ENCODE data around the gene CHST9.
"Not testable (repeated sequence)": the region's sequence is repeated elsewhere in the genome, so short reads cannot be mapped to it uniquely, and the experiment has no call there.

Gene CHST9

DNA sequence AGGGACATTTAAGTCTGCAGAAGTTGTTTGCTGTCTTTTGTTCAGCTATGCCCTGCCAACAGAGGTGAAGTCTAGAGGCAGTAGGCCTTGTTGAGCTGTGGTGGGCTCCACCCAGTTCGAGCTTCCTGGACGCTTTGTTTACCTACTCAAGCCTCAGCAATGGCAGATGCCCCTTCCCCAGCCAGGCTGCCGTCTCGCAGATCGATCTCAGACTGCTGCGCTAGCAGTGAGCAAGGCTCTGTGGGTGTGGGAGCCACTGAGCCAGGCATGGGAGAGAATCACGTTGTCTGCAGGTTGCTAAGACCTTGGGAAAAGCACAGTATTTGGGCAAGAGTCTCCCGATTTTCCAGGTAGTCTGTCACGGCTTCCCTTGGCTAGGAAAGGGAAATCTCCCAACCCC lies 91.8 kb downstream of the CHST9 start:
- not testable (repeated sequence) for DNase-seq (ENCODE audit: low read depth)

- DNase-seq (ENCODE audit: low read depth) = no peak
Observed at GRCh38 chr18:27081701-27082100, 103.4 kb downstream of the CHST9 start.

DNA sequence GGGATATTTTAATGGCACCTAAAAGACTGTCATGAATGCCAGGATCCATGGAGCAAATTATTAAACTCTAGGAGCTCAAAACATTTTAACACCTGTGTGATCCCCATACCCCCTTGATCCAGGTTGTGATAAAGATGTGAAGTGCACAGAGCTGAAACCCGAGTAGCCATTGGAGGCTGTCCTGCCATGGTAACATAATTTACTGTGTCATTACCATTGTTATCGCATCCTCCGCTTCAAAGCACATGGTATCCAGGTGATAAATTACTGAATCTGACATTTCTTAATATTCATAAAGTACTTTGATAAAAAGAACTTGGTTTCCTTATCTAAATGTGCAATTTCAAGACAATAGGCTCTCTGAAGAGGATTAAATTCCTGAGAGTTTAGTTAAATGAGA lies 109.3 kb downstream of the CHST9 start:
- DNase-seq (ENCODE audit: low read depth) = no peak

DNA sequence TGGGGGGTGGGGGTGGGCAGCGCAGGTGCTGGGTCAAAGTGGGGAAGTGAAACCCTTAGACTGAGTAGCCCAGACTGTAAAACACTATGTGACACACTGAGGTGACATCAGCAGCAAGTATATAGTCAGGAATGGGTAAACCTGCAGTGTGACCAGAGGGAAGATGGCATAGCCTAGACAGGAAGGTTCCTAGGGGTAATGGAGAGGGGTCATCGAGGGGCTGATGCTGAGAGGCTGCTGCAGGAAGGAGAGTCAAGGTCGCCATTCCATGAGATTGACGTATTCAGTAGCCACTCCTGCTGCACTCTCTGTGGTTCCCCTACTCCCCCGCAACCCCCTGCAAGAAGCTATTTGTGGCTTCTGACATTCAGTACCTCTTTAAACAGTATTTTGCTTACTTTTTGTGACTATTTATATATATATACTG lies 111.7 kb downstream of the CHST9 start:
- no peak for DNase-seq (ENCODE audit: low read depth)

DNA sequence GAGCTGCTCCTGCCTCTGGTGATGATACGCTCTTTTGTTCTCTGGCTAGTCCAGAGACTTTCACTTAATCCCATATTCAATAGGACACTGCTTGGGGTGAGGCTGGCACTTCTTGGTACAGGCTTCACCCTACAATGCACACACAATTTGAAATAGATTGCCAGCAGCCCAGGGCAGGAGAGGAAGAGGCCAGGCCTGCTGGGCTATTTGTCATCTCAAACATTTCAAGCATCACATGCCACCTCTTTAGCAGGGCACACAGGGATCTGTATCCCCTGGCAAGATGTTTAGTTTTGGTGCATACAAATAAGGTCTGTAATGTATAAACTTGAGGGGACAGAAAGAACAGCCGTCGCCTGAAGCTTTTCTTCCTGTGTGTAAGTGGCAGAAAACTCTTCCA lies 120.4 kb downstream of the CHST9 start:
- DNase-seq (ENCODE audit: low read depth) = no peak

DNA sequence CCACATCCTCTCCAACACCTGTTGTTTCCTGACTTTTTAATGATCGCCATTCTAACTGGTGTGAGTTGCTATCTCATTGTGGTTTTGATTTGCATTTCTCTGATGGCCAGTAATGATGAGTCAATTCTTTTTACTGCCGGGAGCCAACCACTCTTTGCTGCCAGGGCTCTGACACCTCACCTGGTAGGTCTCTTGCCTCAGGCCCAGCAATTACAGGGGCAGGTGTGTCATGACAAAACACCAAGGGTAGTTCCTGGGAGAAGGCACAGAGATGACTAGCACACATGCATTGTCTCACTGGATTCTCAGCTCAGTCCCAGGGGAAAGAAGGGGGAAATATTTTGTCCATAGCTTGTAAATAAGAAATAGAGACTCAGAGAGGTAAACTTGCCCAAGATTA lies 122.3 kb downstream of the CHST9 start:
- no peak for DNase-seq (ENCODE audit: low read depth)

DNA sequence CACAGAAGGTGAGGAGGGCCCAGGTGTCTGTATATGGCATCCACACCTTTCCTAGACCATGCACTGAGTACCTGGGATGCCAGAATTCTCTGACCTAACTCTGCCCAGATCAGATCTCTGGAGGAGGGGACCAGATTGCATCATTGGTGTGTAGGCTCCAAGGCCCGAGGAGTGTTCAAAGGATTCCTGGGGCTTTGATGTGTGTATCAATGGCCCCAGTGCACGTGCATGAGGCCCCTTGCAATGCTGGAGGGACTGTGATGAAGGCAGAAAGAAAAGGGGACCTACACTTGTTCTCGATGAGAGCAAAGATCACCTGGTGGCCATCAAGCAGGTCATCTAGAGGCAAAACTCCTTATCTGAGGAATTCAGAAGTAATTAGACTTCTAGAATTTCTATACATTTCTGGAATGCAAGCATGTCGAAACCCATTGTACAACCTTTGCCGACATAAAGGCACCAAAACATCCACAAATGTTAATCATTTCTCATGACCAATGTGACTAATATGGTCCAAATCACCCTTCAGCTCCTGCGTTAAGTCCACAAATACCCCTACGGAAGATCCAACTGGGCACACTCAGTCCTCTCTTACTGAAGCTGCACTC lies 123.5 kb downstream of the CHST9 start:
- no peak for DNase-seq (ENCODE audit: low read depth)

DNA sequence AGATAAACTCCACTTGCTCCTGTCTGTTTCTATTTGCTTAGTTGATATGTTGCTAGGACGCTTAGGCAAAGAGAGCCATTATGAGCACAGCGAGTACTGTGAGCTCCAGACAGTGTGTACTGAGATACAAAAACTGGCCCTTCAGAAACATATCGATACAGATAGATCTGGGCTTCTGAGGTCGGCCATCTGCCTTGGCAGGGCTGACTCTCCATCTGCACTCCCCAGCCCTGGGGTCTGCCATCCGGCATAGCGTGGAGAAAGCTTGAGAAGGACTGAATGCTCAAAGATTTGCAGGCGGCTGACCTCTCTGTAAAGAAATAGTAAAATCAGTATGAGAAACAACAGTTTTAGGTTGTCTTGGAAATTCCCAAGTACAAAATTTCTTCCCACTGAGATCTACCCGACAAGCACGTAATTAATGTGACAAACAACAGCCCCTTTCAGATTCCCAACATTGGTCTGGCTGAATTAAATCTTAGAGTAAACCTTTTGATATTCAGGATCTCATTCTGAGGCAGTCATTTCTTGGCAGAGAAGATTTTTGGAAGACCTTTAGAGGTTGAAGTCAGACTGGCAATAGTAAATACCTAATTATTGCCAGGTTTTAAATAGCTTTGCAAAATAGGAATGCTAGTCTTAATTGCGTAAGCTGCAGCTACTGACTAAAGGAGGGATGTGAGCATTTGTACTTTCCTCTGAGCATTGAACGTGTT lies 127.4 kb downstream of the CHST9 start:
- DNase-seq (ENCODE audit: low read depth) = no peak

GRCh38 chr18:27054926-27055325 lies 130.2 kb downstream of the CHST9 start:
- no peak for DNase-seq (ENCODE audit: low read depth)

- no peak for DNase-seq (ENCODE audit: low read depth)
Observed at GRCh38 chr18:27049969-27050368, 135.1 kb downstream of the CHST9 start.

DNA sequence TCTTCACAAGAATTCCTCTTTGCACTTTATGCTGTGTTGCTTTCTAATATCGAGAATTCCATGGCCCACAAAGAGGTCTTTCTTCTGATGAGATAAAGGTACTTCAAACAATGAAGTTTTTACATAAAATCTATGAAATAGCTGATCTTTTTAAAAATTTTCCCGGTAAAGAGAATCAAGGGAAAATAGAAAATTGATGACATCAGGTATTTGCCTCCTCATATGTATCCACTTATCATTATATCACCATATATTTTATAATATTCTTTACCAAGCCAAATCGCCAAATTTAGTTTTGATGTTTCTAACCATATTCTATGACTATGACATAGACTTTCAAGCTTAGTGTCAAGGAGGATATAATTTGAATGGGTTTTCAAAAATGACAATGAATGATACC lies 139.8 kb downstream of the CHST9 start:
- DNase-seq (ENCODE audit: low read depth) = no peak

DNA sequence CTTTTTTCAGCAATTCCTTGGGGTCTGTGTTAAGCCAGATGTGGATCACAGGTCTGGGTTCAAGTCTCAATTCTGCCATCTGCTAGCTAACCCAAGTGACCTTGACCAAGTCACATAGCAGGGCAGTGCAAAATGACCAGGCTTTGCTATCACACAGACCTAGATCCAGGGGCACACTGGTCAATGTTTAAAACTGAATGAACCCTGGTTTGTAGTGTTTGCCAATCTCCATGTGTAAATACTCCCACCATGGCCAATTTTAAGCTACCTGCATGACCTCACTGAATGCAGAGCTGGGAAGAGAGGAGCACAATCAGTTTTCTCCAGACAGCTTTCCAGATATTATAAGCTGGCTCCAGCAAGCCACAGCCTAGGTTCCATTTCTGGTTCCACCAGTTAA lies 142.9 kb downstream of the CHST9 start:
- DNase-seq (ENCODE audit: low read depth) = no peak

DNA sequence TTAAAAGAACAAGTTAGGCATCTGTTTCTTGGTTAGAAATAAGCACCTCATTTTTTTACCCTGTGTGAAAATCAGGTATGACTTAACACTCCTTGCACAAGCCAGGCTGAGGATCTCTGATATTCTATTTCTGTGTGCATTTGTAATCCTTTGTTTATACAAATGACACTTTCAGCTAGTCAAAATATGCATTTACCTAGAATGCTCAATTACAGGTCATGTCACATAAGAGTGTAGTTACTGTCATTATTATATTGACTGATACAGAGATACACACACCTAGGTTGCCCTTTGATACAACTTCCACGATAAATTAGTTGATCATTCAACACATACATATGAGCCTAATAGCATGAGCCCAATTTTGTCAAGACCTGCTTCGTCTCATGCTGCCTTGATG lies 144.3 kb downstream of the CHST9 start:
- no peak for DNase-seq (ENCODE audit: low read depth)

GRCh38 chr18:27033722-27034121 lies 151.4 kb downstream of the CHST9 start:
- DNase-seq (ENCODE audit: low read depth) = no peak

GRCh38 chr18:27030421-27030820 lies 154.7 kb downstream of the CHST9 start:
- DNase-seq (ENCODE audit: low read depth) = no peak

GRCh38 chr18:27022477-27022876 lies 162.6 kb downstream of the CHST9 start:
- no peak for DNase-seq (ENCODE audit: low read depth)

DNA sequence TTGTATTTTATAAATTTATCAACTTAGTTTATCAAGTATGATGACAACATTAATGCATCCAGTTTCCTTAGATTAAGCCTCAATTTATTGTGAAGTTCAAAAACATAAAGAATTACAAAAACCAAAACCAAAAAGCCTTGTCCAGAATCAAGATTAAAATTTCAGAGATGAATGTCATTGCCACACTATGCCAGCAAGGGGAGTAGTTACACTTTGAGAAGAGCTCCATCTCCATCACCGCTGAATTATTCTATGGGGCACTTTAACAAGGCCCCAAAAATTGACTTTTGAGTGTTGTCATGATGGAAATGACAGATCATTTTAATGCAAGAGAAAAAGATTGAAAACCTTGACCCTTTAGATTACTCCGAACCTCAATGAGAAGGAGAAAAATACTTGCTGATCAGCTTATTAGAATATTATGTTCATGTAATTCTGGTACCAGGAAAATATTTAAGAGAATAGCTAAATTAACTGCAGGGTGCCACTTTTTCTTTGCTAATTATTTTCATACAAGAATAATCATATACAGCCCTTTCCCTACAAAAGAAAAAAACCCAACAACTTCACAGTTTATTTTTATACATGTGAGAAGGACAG lies 167.1 kb downstream of the CHST9 start:
- no peak for DNase-seq (ENCODE audit: low read depth)

DNA sequence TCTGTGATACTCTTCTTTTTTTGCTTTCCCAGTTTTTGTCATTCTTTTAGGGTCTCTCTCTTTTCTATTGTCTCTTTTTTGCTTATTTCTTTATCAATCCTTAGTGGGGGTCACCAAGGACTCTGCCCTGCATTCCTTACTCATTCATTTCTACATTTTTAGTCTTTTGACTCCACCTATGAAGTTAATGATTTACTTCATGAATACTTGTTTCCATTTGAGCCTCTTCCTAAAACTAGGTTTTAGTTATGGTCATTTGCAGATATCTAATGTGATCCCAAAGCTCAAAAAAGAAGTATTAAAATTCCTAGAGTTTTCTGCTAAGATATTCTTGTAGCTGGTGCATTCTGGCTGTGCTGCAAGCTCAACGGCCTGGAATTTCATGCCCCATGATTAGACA lies 170.3 kb downstream of the CHST9 start:
- DNase-seq (ENCODE audit: low read depth) = no peak

GRCh38 chr18:27010784-27011183 lies 174.3 kb downstream of the CHST9 start:
- no peak for DNase-seq (ENCODE audit: low read depth)

- no peak for DNase-seq (ENCODE audit: low read depth)
Observed at GRCh38 chr18:27009293-27009692, 175.8 kb downstream of the CHST9 start.

GRCh38 chr18:27008575-27008974 lies 176.5 kb downstream of the CHST9 start:
- no peak for DNase-seq (ENCODE audit: low read depth)

GRCh38 chr18:27007880-27008279 lies 177.2 kb downstream of the CHST9 start:
- DNase-seq (ENCODE audit: low read depth) = no peak

DNA sequence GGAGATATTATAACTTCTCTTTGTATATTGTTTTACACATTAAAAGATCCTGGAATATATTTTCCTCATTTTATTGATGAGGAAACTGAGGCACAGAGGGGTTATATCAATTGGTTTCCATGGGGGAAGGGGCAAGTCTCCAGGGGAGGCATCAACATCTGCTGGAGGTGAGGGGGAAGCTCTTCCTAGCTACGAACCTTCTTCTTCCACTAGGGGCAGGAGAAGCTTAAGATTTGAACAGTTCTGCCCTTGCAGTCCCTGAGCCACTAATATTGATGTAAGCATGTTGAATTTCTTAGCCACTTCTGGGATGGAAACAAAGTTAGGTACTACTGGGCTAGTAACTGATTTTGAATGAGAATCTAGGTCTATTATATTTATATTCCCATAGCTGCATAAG lies 179.5 kb downstream of the CHST9 start:
- DNase-seq (ENCODE audit: low read depth) = no peak
